IMR-90 (cell line): ENCODE data around the gene RNASE3. TPM values are rescaled to one million over a fixed set of nuclear protein-coding genes. Genes with fewer than 3 reads are reported as not detected.

Experiments used
- ATAC-seq: fragments of 200-7000 bp; cut with Tn5 transposase; 2 replicates; pipeline ENCODE4 v1.9.1; 2020; ENCODE audit warnings: low read depth, mild to moderate bottlenecking, moderate library complexity
- BruUV-seq: library from RNA; stranded (reverse); fragments of 400-500 nt; replicated peaks from 2 replicates; lab custom pipeline; 2021; lab: Mats Ljungman, UMichigan
- CTCF ChIA-PET: fragments of 300-600 bp; formaldehyde crosslinking; extraction: SDS; loops from one replicate; lab custom pipeline; 2021; ENCODE audit warnings: antibody characterized with exemption; lab: Yijun Ruan, JAX
- POLR2A ChIA-PET: fragments of 300-600 bp; sonication (Branson Sonifier 250); formaldehyde crosslinking; loops from one replicate; lab custom pipeline; 2022; ENCODE audit warnings: antibody characterized with exemption; ENCODE audit not compliant: unreplicated experiment; lab: Charles Lee
- DNase-seq: peaks from one replicate; pipeline ENCODE4 v3.0.0; 2013
- H2AFZ ChIP-seq: replicated peaks from 2 replicates; pipeline ENCODE3; 2013; ENCODE audit warnings: low read length, mild to moderate bottlenecking; ENCODE audit not compliant: poor library complexity
- H2AK5ac ChIP-seq: 2 replicates; pipeline ENCODE4 v1.6.1; 2013; ENCODE audit warnings: low read depth, low read length, inconsistent platforms
- H2AK9ac ChIP-seq: replicated peaks from 2 replicates; pipeline ENCODE3; 2013; ENCODE audit warnings: mild to moderate bottlenecking, low read depth, low read length, moderate library complexity; ENCODE audit not compliant: poor library complexity
- H2BK120ac ChIP-seq: 2 replicates; pipeline ENCODE4 v1.6.1; 2013; ENCODE audit warnings: low read depth, low read length, inconsistent platforms
- H2BK15ac ChIP-seq: 3 replicates; pipeline ENCODE4 v1.6.1; 2013; ENCODE audit warnings: low read depth, low read length, inconsistent platforms
- H2BK20ac ChIP-seq: 2 replicates; pipeline ENCODE4 v1.6.1; 2013; ENCODE audit warnings: low read depth, mild to moderate bottlenecking, inconsistent platforms, low read length, moderate library complexity
- H2BK5ac ChIP-seq: 2 replicates; pipeline ENCODE4 v1.6.1; 2013; ENCODE audit warnings: mild to moderate bottlenecking, low read depth, low read length, inconsistent platforms; ENCODE audit not compliant: poor library complexity, severe bottlenecking
- H3K14ac ChIP-seq: replicated peaks from 2 replicates; pipeline ENCODE4 v1.6.1; 2013; ENCODE audit warnings: low read depth, low read length, inconsistent platforms
- H3K18ac ChIP-seq: 2 replicates; pipeline ENCODE4 v1.6.1; 2013; ENCODE audit warnings: low read depth, low read length, control low read depth
- H3K23ac ChIP-seq: 2 replicates; pipeline ENCODE4 v1.6.1; 2013; ENCODE audit warnings: low read depth, low read length, inconsistent platforms
- H3K27ac ChIP-seq: 2 replicates; pipeline ENCODE4 v1.5.1; 2013; ENCODE audit warnings: mild to moderate bottlenecking, control low read depth, low read length; ENCODE audit not compliant: insufficient read depth
- H3K27me3 ChIP-seq: 2 replicates; pipeline ENCODE4 v1.6.1; 2013; ENCODE audit warnings: low read length; ENCODE audit not compliant: control insufficient read depth, insufficient read depth
- H3K36me3 ChIP-seq: 2 replicates; pipeline ENCODE4 v1.6.1; 2013; ENCODE audit warnings: low read length, mixed read lengths; ENCODE audit not compliant: control insufficient read depth, insufficient read depth
- H3K4ac ChIP-seq: 2 replicates; pipeline ENCODE4 v1.6.1; 2013; ENCODE audit warnings: low read depth, low read length, inconsistent platforms
- H3K4me1 ChIP-seq: 2 replicates; pipeline ENCODE4 v1.6.1; 2013; ENCODE audit warnings: low read length, mixed read lengths; ENCODE audit not compliant: control insufficient read depth, insufficient read depth
- H3K4me2 ChIP-seq: 2 replicates; pipeline ENCODE4 v1.6.1; 2013; ENCODE audit warnings: low read depth, mild to moderate bottlenecking, control low read depth, low read length, moderate library complexity
- H3K4me3 ChIP-seq: 2 replicates; pipeline ENCODE4 v1.5.1; 2013; ENCODE audit warnings: low read depth, mild to moderate bottlenecking, control low read depth, low read length, moderate library complexity; ENCODE audit not compliant: insufficient read depth
- H3K56ac ChIP-seq: 2 replicates; pipeline ENCODE4 v1.6.1; 2013; ENCODE audit warnings: low read length, inconsistent platforms; ENCODE audit not compliant: insufficient read depth; ENCODE audit errors: extremely low read depth
- H3K79me1 ChIP-seq, 2 experiments: 2 replicates each; pipeline ENCODE4 v1.6.1; 2013; ENCODE audit warnings: low read length in 2 of 2, inconsistent platforms in 1 of 2, low read depth in 1 of 2
- H3K9ac ChIP-seq: 2 replicates; pipeline ENCODE4 v1.6.1; 2013; ENCODE audit warnings: low read depth, low read length, control low read depth
- H3K9me1 ChIP-seq: 2 replicates; pipeline ENCODE4 v1.6.1; 2013; ENCODE audit warnings: low read length, inconsistent platforms; ENCODE audit not compliant: insufficient read depth
- H3K9me3 ChIP-seq: 2 replicates; pipeline ENCODE4 v1.6.1; 2013; ENCODE audit warnings: low read length; ENCODE audit not compliant: control insufficient read depth, insufficient read depth
- H4K20me1 ChIP-seq: 2 replicates; pipeline ENCODE4 v1.6.1; 2013; ENCODE audit warnings: low read length, inconsistent platforms; ENCODE audit not compliant: insufficient read depth
- H4K5ac ChIP-seq: 2 replicates; pipeline ENCODE4 v1.6.1; 2013; ENCODE audit warnings: mild to moderate bottlenecking, low read depth, low read length, control low read depth
- H4K8ac ChIP-seq, 2 experiments: 2 replicates each; pipeline ENCODE4 v1.6.1; 2013; ENCODE audit warnings: low read depth in 2 of 2, low read length in 2 of 2, control low read depth in 1 of 2, inconsistent platforms in 1 of 2
- H4K91ac ChIP-seq: 2 replicates; pipeline ENCODE4 v1.6.1; 2013; ENCODE audit warnings: low read depth, low read length, inconsistent platforms; ENCODE audit not compliant: insufficient read depth
- BHLHE40 ChIP-seq: fragments of 150-350 bp; IDR thresholded peaks from 2 replicates; pipeline ENCODE4 v1.6.1; 2016; ENCODE audit warnings: mild to moderate bottlenecking, low read depth, low read length
- CEBPB ChIP-seq: IDR thresholded peaks from 2 replicates; pipeline ENCODE4 v1.6.1; 2012; ENCODE audit warnings: low read depth, low read length, improper control_type of control experiment
- CHD1 ChIP-seq: IDR thresholded peaks from 2 replicates; pipeline ENCODE4 v1.6.1; 2012; ENCODE audit warnings: low read depth, low read length, improper control_type of control experiment
- CTCF ChIP-seq: conservative IDR thresholded peaks from 2 replicates; pipeline ENCODE4 v1.5.1; 2012; ENCODE audit warnings: mild to moderate bottlenecking, low read depth, low read length, improper control_type of control experiment
- ELK1 ChIP-seq: fragments of 150-350 bp; IDR thresholded peaks from 2 replicates; pipeline ENCODE4 v1.6.1; 2016; ENCODE audit warnings: low read depth, mild to moderate bottlenecking, low read length, moderate library complexity, borderline replicate concordance
- FOS ChIP-seq: fragments of 150-350 bp; IDR thresholded peaks from 2 replicates; pipeline ENCODE4 v1.6.1; 2016; ENCODE audit warnings: low read depth, low read length
- MAFK ChIP-seq: IDR thresholded peaks from 2 replicates; pipeline ENCODE4 v1.6.1; 2012; ENCODE audit warnings: low read depth, low read length, improper control_type of control experiment
- MAZ ChIP-seq: IDR thresholded peaks from 2 replicates; pipeline ENCODE4 v1.6.1; 2012; ENCODE audit warnings: low read depth, mild to moderate bottlenecking, low read length, improper control_type of control experiment, moderate library complexity, borderline replicate concordance
- MXI1 ChIP-seq: IDR thresholded peaks from 2 replicates; pipeline ENCODE4 v1.6.1; 2012; ENCODE audit warnings: low read depth, mild to moderate bottlenecking, low read length, moderate library complexity, borderline replicate concordance
- NFE2L2 ChIP-seq: fragments of 150-350 bp; IDR thresholded peaks from 2 replicates; pipeline ENCODE4 v1.6.1; 2016; ENCODE audit warnings: low read depth, mild to moderate bottlenecking, low read length
- POLR2A ChIP-seq: IDR thresholded peaks from 2 replicates; pipeline ENCODE4 v1.6.1; 2012; ENCODE audit warnings: mild to moderate bottlenecking, low read depth, low read length
- RAD21 ChIP-seq: IDR thresholded peaks from 2 replicates; pipeline ENCODE4 v1.6.1; 2012; ENCODE audit warnings: low read length, improper control_type of control experiment
- RFX5 ChIP-seq: IDR thresholded peaks from 2 replicates; pipeline ENCODE4 v1.8.0; 2012; ENCODE audit warnings: low read depth, mild to moderate bottlenecking, low read length, moderate library complexity
- WGBS, 2 experiments: methylation state at CpG; one replicate each; pipeline versions ENCODE4 v1.1.5 to v1.1.7; 2013; ENCODE audit warnings: missing lambda C conversion rate in 2 of 2; ENCODE audit not compliant: insufficient read length in 1 of 2; ENCODE audit errors: extremely low coverage in 2 of 2; 5-methylcytosine and 5-hydroxymethylcytosine counted together
- dilution Hi-C: fragments of 300-500 bp; cut with HindIII; formaldehyde crosslinking; loops from one replicate; pipeline ENCODE4 v1.14.3; 2018; ENCODE audit warnings: low sequenced_read_pairs; ENCODE audit not compliant: unreplicated experiment
- in situ Hi-C: fragments of 300-500 bp; cut with MboI; formaldehyde crosslinking; loops from 3 replicates; pipeline ENCODE4 v1.14.3; 2019; ENCODE audit warnings: low sequenced_read_pairs, inconsistent platforms, mixed read lengths
- intact Hi-C: fragments of 100-400 bp; cut with micrococcal nuclease; formaldehyde crosslinking; loops from 2 replicates; pipeline ENCODE4 v1.10.0; 2022
- polyA plus RNA-seq, 3 experiments: library from polyadenylated mRNA; depleted of rRNA; stranded (reverse); fragments of >200 nt; gene quantifications; 2 replicates each; pipeline ENCODE4 v1.2.3, GENCODE V29; 2012; ENCODE audit warnings: low replicate concordance in 1 of 3
- total RNA-seq: library from RNA; depleted of rRNA; stranded (reverse); fragments of >200 nt; gene quantifications from 2 replicates; pipeline ENCODE4 v1.2.3, GENCODE V29; 2012
- TF ChIP-seq, protein P1 (sequence below): fragments of 150-350 bp; IDR thresholded peaks from 2 replicates; pipeline ENCODE4 v1.6.1; 2017; ENCODE audit warnings: mild to moderate bottlenecking, antibody characterized with exemption, low read length, low read depth

RNASE3 gene
- total and polyA plus RNA-seq, 2 of the 4 experiments (the other 2 are of a cell fraction): not detected

- Histone ChIP-seq H3K9me1 (no peaks in the 10 kb centered on the region), H2AFZ (no peak overlapping the region), H2BK5ac (no peak overlapping the region), H4K5ac (no peak overlapping the region), H2AK5ac (no peak overlapping the region), H3K36me3 (no peaks in the 10 kb centered on the region), H3K4ac (no peak overlapping the region), H3K9ac (no peak overlapping the region), H3K79me1 (no peaks in the 10 kb centered on the region), H2BK120ac (no peak overlapping the region), H3K14ac (no peak overlapping the region), H2BK20ac (no peak overlapping the region), H3K9me3 (no peaks in the 10 kb centered on the region), H3K18ac (no peak overlapping the region), H2BK15ac (no peak overlapping the region), H4K91ac (no peak overlapping the region), H3K27ac (no peak overlapping the region), H2AK9ac (no peak overlapping the region), H3K23ac (no peak overlapping the region), H4K20me1 (no peaks in the 10 kb centered on the region), H3K4me1 (no peaks in the 10 kb centered on the region), H3K27me3 (peaks cover 2% of the 10 kb centered on the region), H3K4me3 (no peak overlapping the region), H3K56ac (no peak overlapping the region), H4K8ac (no peak overlapping the region), H3K4me2 (no peak overlapping the region)
- intact Hi-C loops (no loop called here), dilution Hi-C loops (no loop called here), in situ Hi-C loops (no loop called here)
- TF ChIP-seq NFE2L2 (no peak), MAFK (no peak), FOS (no peak), MXI1 (no peak), POLR2A (no peak), CHD1 (no peak), CTCF (no peak), CEBPB (no peak), ELK1 (no peak), MAZ (no peak), RAD21 (no peak), BHLHE40 (no peak), RFX5 (no peak)
- TF ChIP-seq, protein P1, sequence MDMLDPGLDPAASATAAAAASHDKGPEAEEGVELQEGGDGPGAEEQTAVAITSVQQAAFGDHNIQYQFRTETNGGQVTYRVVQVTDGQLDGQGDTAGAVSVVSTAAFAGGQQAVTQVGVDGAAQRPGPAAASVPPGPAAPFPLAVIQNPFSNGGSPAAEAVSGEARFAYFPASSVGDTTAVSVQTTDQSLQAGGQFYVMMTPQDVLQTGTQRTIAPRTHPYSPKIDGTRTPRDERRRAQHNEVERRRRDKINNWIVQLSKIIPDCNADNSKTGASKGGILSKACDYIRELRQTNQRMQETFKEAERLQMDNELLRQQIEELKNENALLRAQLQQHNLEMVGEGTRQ: no peak
- BruUV-seq: no TSS peak
- WGBS, 2 experiments: 80% methylated on average over 1 of the region's 5 CpGs; no CpG with 5 or more reads in 1 of the 2 experiments
- DNase-seq: no peak
- ATAC-seq: no peak
- ChIA-PET CTCF (no interaction called here), POLR2A (no interaction called here)
These were observed 44.3 kb downstream of the RNASE3 start for GRCh38 chr14:20935303-20935984.
